Endothelial cell of umbilical vein (primary cell): Measurements from ENCODE around the gene RHOA.

ENCODE experiments used
- CTCF ChIP-seq, 2 donors: IDR thresholded peaks; 1 replicate in 1 of 2; 2 replicates in 1 of 2; pipeline ENCODE4 v1.5.1; 2011; ENCODE audit warnings: low read length in 2 of 2, mild to moderate bottlenecking in 2 of 2, moderate library complexity in 2 of 2, control low read depth in 1 of 2, inconsistent platforms in 1 of 2, low read depth in 1 of 2; ENCODE audit not compliant: insufficient read depth in 1 of 2; ENCODE audit errors: extremely low read depth in 1 of 2
- EZH2 ChIP-seq: IDR thresholded peaks from 2 replicates; pipeline ENCODE4 v1.6.1; 2012; ENCODE audit warnings: borderline replicate concordance, low read depth, mild to moderate bottlenecking, moderate library complexity, low read length, inconsistent platforms; ENCODE audit not compliant: severe bottlenecking
- JUN ChIP-seq: IDR thresholded peaks from 2 replicates; pipeline ENCODE4 v1.6.1; 2011; ENCODE audit warnings: borderline replicate concordance, low read depth; ENCODE audit not compliant: insufficient read length, insufficient read depth
- MYC ChIP-seq: IDR thresholded peaks from one replicate; pipeline ENCODE4 v1.6.1; 2011; ENCODE audit warnings: mild to moderate bottlenecking, low read depth, low read length
- POLR2A ChIP-seq: IDR thresholded peaks from 2 replicates; pipeline ENCODE4 v1.6.1; 2012; ENCODE audit warnings: low read depth, mild to moderate bottlenecking, control low read depth, low read length
- POLR2AphosphoS5 ChIP-seq: IDR thresholded peaks from 2 replicates; pipeline ENCODE4 v1.6.1; 2012; ENCODE audit warnings: low read depth, mild to moderate bottlenecking, control low read depth, low read length, moderate library complexity; ENCODE audit not compliant: insufficient read depth

- TF ChIP-seq POLR2A = no peak
- TF ChIP-seq CTCF (IDR thresholded peaks at IDR 0.05; ENCODE audit: extremely low read depth in 1 of 2, insufficient read depth in 1 of 2, low read depth in 1 of 2, low read length in 2 of 2) = no peak
- no peak for TF ChIP-seq JUN
- TF ChIP-seq POLR2AphosphoS5 = no peak
- TF ChIP-seq EZH2 = no peak
- TF ChIP-seq MYC = no peak
These were observed 52.9 kb downstream of the RHOA start for GRCh38 chr3:49358884-49359225.
